NCI-H510A treated with DMSO at 0.1 percent for 48 hours (cell line): ENCODE measurements around the gene USP48.
A peak's percentile ranks its signal among the peaks of the same experiment; 100 is the strongest.
"Not testable (repeated sequence)": the region's sequence is repeated elsewhere in the genome, so short reads cannot be mapped to it uniquely, and the experiment has no call there.

Source experiments
- DNase-seq: peaks from one replicate; lab custom pipeline; 2025; lab: John Stamatoyannopoulos, UW

Gene USP48

GRCh38 chr1:21634806-21635535 is 148.0 kb downstream of the USP48 start:
- no peak for DNase-seq

- DNase-seq = no peak
These were observed 148.8 kb downstream of the USP48 start for GRCh38 chr1:21633992-21634805.

GRCh38 chr1:21633141-21633755 is 149.7 kb downstream of the USP48 start:
- DNase-seq = no peak

GRCh38 chr1:21631944-21632887 is 150.7 kb downstream of the USP48 start:
- peak; percentile 40 for DNase-seq

GRCh38 chr1:21631590-21631943 is 151.4 kb downstream of the USP48 start:
- DNase-seq = not testable (repeated sequence)

- no peak for DNase-seq
These were observed 152.2 kb downstream of the USP48 start for GRCh38 chr1:21630571-21631343.

- DNase-seq = no peak
These were observed 153.0 kb downstream of the USP48 start for GRCh38 chr1:21629971-21630370.

GRCh38 chr1:21628798-21629393 is 154.1 kb downstream of the USP48 start:
- no peak for DNase-seq
